DOHH2 (cell line): ENCODE results near the gene HIPK4.

Experiments
- EZH2phosphoT487 ChIP-seq: fragments of 200-600 bp; sonication (generic); IDR thresholded peaks from 2 replicates; pipeline ENCODE4 v1.6.1; 2017; ENCODE audit warnings: borderline replicate concordance, mild to moderate bottlenecking, antibody characterized with exemption, low read length, moderate library complexity, mixed read lengths
- TF ChIP-seq, protein P1 (sequence below): fragments of 200-600 bp; sonication (generic); IDR thresholded peaks from one replicate; pipeline ENCODE4 v1.5.1; 2014; ENCODE audit warnings: antibody characterized with exemption, mild to moderate bottlenecking, low read depth, low read length; ENCODE audit not compliant: poor library complexity, severe bottlenecking

- TF ChIP-seq, protein P1, sequence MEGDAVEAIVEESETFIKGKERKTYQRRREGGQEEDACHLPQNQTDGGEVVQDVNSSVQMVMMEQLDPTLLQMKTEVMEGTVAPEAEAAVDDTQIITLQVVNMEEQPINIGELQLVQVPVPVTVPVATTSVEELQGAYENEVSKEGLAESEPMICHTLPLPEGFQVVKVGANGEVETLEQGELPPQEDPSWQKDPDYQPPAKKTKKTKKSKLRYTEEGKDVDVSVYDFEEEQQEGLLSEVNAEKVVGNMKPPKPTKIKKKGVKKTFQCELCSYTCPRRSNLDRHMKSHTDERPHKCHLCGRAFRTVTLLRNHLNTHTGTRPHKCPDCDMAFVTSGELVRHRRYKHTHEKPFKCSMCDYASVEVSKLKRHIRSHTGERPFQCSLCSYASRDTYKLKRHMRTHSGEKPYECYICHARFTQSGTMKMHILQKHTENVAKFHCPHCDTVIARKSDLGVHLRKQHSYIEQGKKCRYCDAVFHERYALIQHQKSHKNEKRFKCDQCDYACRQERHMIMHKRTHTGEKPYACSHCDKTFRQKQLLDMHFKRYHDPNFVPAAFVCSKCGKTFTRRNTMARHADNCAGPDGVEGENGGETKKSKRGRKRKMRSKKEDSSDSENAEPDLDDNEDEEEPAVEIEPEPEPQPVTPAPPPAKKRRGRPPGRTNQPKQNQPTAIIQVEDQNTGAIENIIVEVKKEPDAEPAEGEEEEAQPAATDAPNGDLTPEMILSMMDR, result no peak
- TF ChIP-seq EZH2phosphoT487, result no peak
These were observed 20.0 kb upstream of the HIPK4 start for GRCh38 chr19:40410030-40410389.
